K562 (cell line): Measurements from ENCODE around the gene TIMM9. TPM values are rescaled to one million over a fixed set of nuclear protein-coding genes. Genes with fewer than 3 reads are reported as not detected.
A peak's percentile ranks its signal among the peaks of the same experiment; 100 is the strongest.

ENCODE experiments used
- ATAC-seq: fragments of 200-7000 bp; cut with Tn5 transposase; 3 replicates; pipeline ENCODE4 v1.9.1; 2020; ENCODE audit warnings: moderate library complexity
- BruUV-seq: library from RNA; stranded (reverse); fragments of 400-500 nt; replicated peaks from 2 replicates; lab custom pipeline; 2021; lab: Mats Ljungman, UMichigan
- CTCF ChIA-PET: fragments of 300-600 bp; formaldehyde crosslinking; extraction: SDS; loops from one replicate; lab custom pipeline; 2021; ENCODE audit warnings: low intra/inter-chr PET ratio; lab: Yijun Ruan, JAX
- POLR2A ChIA-PET: fragments of 300-600, 350-650 bp; sonication (Branson Sonifier 250); formaldehyde crosslinking; extraction: SDS; loops from one replicate; lab custom pipeline; 2021; ENCODE audit warnings: antibody characterized with exemption, inconsistent platforms; lab: Yijun Ruan, JAX
- DNase-seq, 4 experiments: peaks; one replicate each; pipeline versions ENCODE4 v3.0.0 to v3.0.0-alpha.2; 2011 to 2018; ENCODE audit warnings: low spot score in 3 of 4, mixed read lengths in 3 of 4; ENCODE audit errors: extremely low read depth in 1 of 4
- FAIRE-seq: peaks from 2 replicates; lab custom pipeline; 2011; peaks lifted over from hg19 to GRCh38; lab: Jason Lieb, UNC
- H2AFZ ChIP-seq: 2 replicates; pipeline ENCODE4 v1.6.0; 2011; ENCODE audit warnings: low read depth, low read length, control low read depth, inconsistent platforms
- H3K27ac ChIP-seq: fragments of 200-600 bp; 3 replicates; pipeline ENCODE4 v1.8.0; 2011; ENCODE audit warnings: low read depth, mild to moderate bottlenecking, control low read depth, inconsistent platforms, low read length, moderate library complexity, mixed read lengths; ENCODE audit errors: extremely low read depth
- H3K27me3 ChIP-seq, 2 experiments: fragments of 300-600 bp in 1 of 2; 2 replicates in 1 of 2; 3 replicates in 1 of 2; pipeline versions ENCODE4 v1.6.0 to v1.8.0; 2011; ENCODE audit warnings: inconsistent platforms in 2 of 2, low read length in 2 of 2, mild to moderate bottlenecking in 1 of 2, mixed read lengths in 1 of 2, moderate library complexity in 1 of 2; ENCODE audit not compliant: control insufficient read depth in 2 of 2, insufficient read depth in 2 of 2
- H3K36me3 ChIP-seq: fragments of 300-600 bp; 3 replicates; pipeline ENCODE4 v1.8.0; 2011; ENCODE audit warnings: mild to moderate bottlenecking, low read length, inconsistent platforms; ENCODE audit not compliant: control insufficient read depth, insufficient read depth
- H3K4me1 ChIP-seq, 2 experiments: fragments of 200-600 bp in 1 of 2; replicated peaks in 1 of 2; 2 replicates in 1 of 2; 3 replicates in 1 of 2; pipeline versions ENCODE4 v1.5.1 to v1.8.0; 2011; ENCODE audit warnings: inconsistent platforms in 2 of 2, low read length in 2 of 2, mild to moderate bottlenecking in 1 of 2, mixed read lengths in 1 of 2, moderate library complexity in 1 of 2; ENCODE audit not compliant: control insufficient read depth in 2 of 2, insufficient read depth in 2 of 2
- H3K4me2 ChIP-seq: 2 replicates; pipeline ENCODE4 v1.6.1; 2011; ENCODE audit warnings: low read length, control low read depth, inconsistent platforms, mixed read lengths; ENCODE audit not compliant: insufficient read depth
- H3K4me3 ChIP-seq: fragments of 200-600 bp; sonication (generic), shearing (Covaris generic); 2 replicates; pipeline ENCODE4 v1.5.1; 2016; ENCODE audit warnings: control low read depth, inconsistent platforms
- H3K79me2 ChIP-seq: fragments of 200-600 bp; 3 replicates; pipeline ENCODE4 v1.8.0; 2011; ENCODE audit warnings: low read length, inconsistent platforms; ENCODE audit not compliant: control insufficient read depth, insufficient read depth
- H3K9ac ChIP-seq, 2 experiments: 2 replicates each; pipeline versions ENCODE4 v1.6.0 to v1.6.1; 2011; ENCODE audit warnings: low read depth in 2 of 2, low read length in 2 of 2, control low read depth in 1 of 2, inconsistent platforms in 1 of 2, mild to moderate bottlenecking in 1 of 2, mixed read lengths in 1 of 2; ENCODE audit not compliant: insufficient read depth in 1 of 2
- H3K9me1 ChIP-seq: one replicate; pipeline ENCODE4 v1.6.0; 2011; ENCODE audit warnings: inconsistent platforms, mild to moderate bottlenecking, low read length, moderate library complexity; ENCODE audit not compliant: control insufficient read depth, insufficient read depth
- H3K9me3 ChIP-seq: replicated peaks from 2 replicates; pipeline ENCODE4 v1.5.1; 2011; ENCODE audit warnings: low read depth, low read length, inconsistent platforms; ENCODE audit not compliant: control insufficient read depth, insufficient read depth
- H4K20me1 ChIP-seq: replicated peaks from 2 replicates; pipeline ENCODE4 v1.6.1; 2011; ENCODE audit warnings: low read length, inconsistent platforms, mixed read lengths; ENCODE audit not compliant: control insufficient read depth, insufficient read depth
- ADNP ChIP-seq: fragments of 200-800 bp; sonication (Bioruptor generic); IDR thresholded peaks from 2 replicates; pipeline ENCODE4 v1.6.1; 2016; ENCODE audit warnings: missing genetic modification characterization, missing compliant biosample characterization
- REST ChIP-seq, 2 experiments: fragments of 450-650 bp; formaldehyde crosslinking in 1 of 2; IDR thresholded peaks; 2 replicates each; pipeline versions ENCODE4 v1.4.0 to v1.6.1; 2014 to 2020; ENCODE audit warnings: mild to moderate bottlenecking in 2 of 2, borderline replicate concordance in 1 of 2, low read depth in 1 of 2
- TEAD1 ChIP-seq, 2 experiments: fragments of 450-650 bp in 1 of 2; sonication (generic) in 1 of 2; formaldehyde crosslinking; IDR thresholded peaks; 2 replicates each; pipeline versions ENCODE4 v1.4.0 to v1.8.0; 2020 to 2022; ENCODE audit warnings: mild to moderate bottlenecking in 2 of 2, missing genetic modification reagents in 1 of 2
- ZNF175 ChIP-seq: fragments of 200-800 bp; sonication (Bioruptor generic); IDR thresholded peaks from 2 replicates; pipeline ENCODE4 v1.6.1; 2016; ENCODE audit warnings: low read depth, mild to moderate bottlenecking, missing genetic modification characterization, missing compliant biosample characterization
- ZNF586 ChIP-seq: fragments of 450-650 bp; formaldehyde crosslinking; conservative IDR thresholded peaks from 2 replicates; pipeline ENCODE4 v1.4.0; 2020; ENCODE audit warnings: mild to moderate bottlenecking, moderate library complexity
- WGBS: fragments of 100-300 bp; shearing (Covaris generic); methylation state at CpG from one replicate; pipeline ENCODE4 v1.1.6; 2016; ENCODE audit warnings: low coverage, mixed read lengths; ENCODE audit not compliant: insufficient coverage; ENCODE audit errors: missing lambda C conversion rate; 5-methylcytosine and 5-hydroxymethylcytosine counted together
- in situ Hi-C: fragments of 300-500 bp; cut with MboI; formaldehyde crosslinking; loops from 4 replicates; pipeline ENCODE4 v1.15.0; 2018; ENCODE audit warnings: inconsistent platforms, mixed read lengths
- intact Hi-C: fragments of 100-400 bp; cut with micrococcal nuclease; formaldehyde crosslinking; loops from 2 replicates; pipeline ENCODE4 v1.14.2; 2022
- polyA plus RNA-seq, 8 experiments: library from polyadenylated mRNA; depleted of rRNA in 4 of 8; stranded (reverse) in 5 of 8; unstranded in 3 of 8; fragments of >200 nt; fragmentation: Nextera tagmentation in 2 of 8; fragmentation: Illumina TruSeq in 1 of 8; extraction: Ambion mirVana in 2 of 8; extraction: Trizol in 1 of 8; gene quantifications; 2 replicates each; pipeline versions ENCODE4 v1.2.1 to v1.2.3, GENCODE V29; 2011 to 2014; ENCODE audit warnings: inconsistent platforms in 1 of 8, missing spikeins in 1 of 8
- total RNA-seq, 7 experiments: library from RNA; depleted of rRNA in 6 of 7; stranded (reverse); fragments of >200 nt in 6 of 7; fragmentation: Illumina TruSeq in 2 of 7; extraction: Trizol in 2 of 7; gene quantifications; 2 replicates each; pipeline versions ENCODE4 v1.2.1 to v1.2.3, GENCODE V29; 2011 to 2021; ENCODE audit warnings: low replicate concordance in 1 of 7
- TF ChIP-seq, protein P1 (sequence below): sonication (generic); formaldehyde crosslinking; IDR thresholded peaks from 2 replicates; pipeline ENCODE4 v1.8.0; 2022; ENCODE audit warnings: mild to moderate bottlenecking, missing genetic modification reagents

Gene TIMM9
- total and polyA plus RNA-seq, 9 of the 15 experiments (the other 6 are each of a cell fraction or from before 2014, with no cell fraction given): 28.0 to 101 (median 54.3) TPM

GRCh38 chr14:58469309-58469708, 42.0 kb upstream of the TIMM9 start:
- H2AFZ ChIP-seq: no peak overlapping the region
- BruUV-seq: no TSS peak
- no peak overlapping the region for H3K4me3 ChIP-seq
- 87% methylated on average over 5 of the region's 5 CpGs for WGBS
- peaks cover 42% of the 10 kb centered on the region; the same call in 2 of the 3 replicates for H3K36me3 ChIP-seq
- H3K27me3 ChIP-seq: no peaks in the 10 kb centered on the region
- DNase-seq: no peak
- H4K20me1 ChIP-seq: no peaks in the 10 kb centered on the region
- H3K27ac ChIP-seq: no peak overlapping the region
- no peaks in the 10 kb centered on the region for H3K4me1 ChIP-seq
- in situ Hi-C loops: no loop called here
- no peak overlapping the region for H3K9ac ChIP-seq
- H3K79me2 ChIP-seq: no peaks in the 10 kb centered on the region
- no peak overlapping the region for H3K4me2 ChIP-seq
- no peak for ATAC-seq
- no peak for FAIRE-seq
- no peak for TF ChIP-seq ZNF586 (CRISPR knock-in tag)
- peak; percentile 32; the same call in 1 of the 2 replicates for TF ChIP-seq REST (IDR thresholded peaks at IDR 0.05; ENCODE audit: borderline replicate concordance)
- no peak for TF ChIP-seq REST (CRISPR knock-in tag; IDR thresholded peaks at IDR 0.05; ENCODE audit: low read depth)
- TF ChIP-seq, protein P1, sequence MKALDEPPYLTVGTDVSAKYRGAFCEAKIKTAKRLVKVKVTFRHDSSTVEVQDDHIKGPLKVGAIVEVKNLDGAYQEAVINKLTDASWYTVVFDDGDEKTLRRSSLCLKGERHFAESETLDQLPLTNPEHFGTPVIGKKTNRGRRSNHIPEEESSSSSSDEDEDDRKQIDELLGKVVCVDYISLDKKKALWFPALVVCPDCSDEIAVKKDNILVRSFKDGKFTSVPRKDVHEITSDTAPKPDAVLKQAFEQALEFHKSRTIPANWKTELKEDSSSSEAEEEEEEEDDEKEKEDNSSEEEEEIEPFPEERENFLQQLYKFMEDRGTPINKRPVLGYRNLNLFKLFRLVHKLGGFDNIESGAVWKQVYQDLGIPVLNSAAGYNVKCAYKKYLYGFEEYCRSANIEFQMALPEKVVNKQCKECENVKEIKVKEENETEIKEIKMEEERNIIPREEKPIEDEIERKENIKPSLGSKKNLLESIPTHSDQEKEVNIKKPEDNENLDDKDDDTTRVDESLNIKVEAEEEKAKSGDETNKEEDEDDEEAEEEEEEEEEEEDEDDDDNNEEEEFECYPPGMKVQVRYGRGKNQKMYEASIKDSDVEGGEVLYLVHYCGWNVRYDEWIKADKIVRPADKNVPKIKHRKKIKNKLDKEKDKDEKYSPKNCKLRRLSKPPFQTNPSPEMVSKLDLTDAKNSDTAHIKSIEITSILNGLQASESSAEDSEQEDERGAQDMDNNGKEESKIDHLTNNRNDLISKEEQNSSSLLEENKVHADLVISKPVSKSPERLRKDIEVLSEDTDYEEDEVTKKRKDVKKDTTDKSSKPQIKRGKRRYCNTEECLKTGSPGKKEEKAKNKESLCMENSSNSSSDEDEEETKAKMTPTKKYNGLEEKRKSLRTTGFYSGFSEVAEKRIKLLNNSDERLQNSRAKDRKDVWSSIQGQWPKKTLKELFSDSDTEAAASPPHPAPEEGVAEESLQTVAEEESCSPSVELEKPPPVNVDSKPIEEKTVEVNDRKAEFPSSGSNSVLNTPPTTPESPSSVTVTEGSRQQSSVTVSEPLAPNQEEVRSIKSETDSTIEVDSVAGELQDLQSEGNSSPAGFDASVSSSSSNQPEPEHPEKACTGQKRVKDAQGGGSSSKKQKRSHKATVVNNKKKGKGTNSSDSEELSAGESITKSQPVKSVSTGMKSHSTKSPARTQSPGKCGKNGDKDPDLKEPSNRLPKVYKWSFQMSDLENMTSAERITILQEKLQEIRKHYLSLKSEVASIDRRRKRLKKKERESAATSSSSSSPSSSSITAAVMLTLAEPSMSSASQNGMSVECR (CRISPR knock-in tag): no peak
- TF ChIP-seq ADNP (tag): no peak
- no peak for TF ChIP-seq TEAD1 (CRISPR knock-in tag; IDR thresholded peaks at IDR 0.05)
- no peak for TF ChIP-seq ZNF175 (CRISPR knock-in tag)
- no peaks in the 10 kb centered on the region for H3K9me1 ChIP-seq
- intact Hi-C loops: no loop called here
- ChIA-PET CTCF (no interaction called here), POLR2A (no interaction called here)
- no peaks in the 10 kb centered on the region for H3K9me3 ChIP-seq
